Fibroblast of villous mesenchyme (primary cell): ENCODE results near the gene DUSP15. TPM values are rescaled to one million over a fixed set of nuclear protein-coding genes. Genes with fewer than 3 reads are reported as not detected.
"Not testable (repeated sequence)": the region's sequence is repeated elsewhere in the genome, so short reads cannot be mapped to it uniquely, and the experiment has no call there.

Source experiments
- DNase-seq: peaks from one replicate; pipeline ENCODE4 v3.0.0-alpha.2; 2010; ENCODE audit warnings: low read depth
- H3K4me3 ChIP-seq: 2 replicates; pipeline ENCODE4 v1.5.1; 2011; ENCODE audit warnings: low read depth, mild to moderate bottlenecking, low read length
- total RNA-seq: library from RNA; depleted of rRNA; stranded (reverse); fragments of >200 nt; gene quantifications from 2 replicates; pipeline ENCODE4 v1.2.3, GENCODE V29; 2012
- TF ChIP-seq, protein P1 (sequence below): IDR thresholded peaks from 2 replicates; pipeline ENCODE4 v1.5.1; 2012; ENCODE audit warnings: low read depth, mild to moderate bottlenecking, low read length; ENCODE audit not compliant: insufficient read depth

Gene DUSP15, protein sequence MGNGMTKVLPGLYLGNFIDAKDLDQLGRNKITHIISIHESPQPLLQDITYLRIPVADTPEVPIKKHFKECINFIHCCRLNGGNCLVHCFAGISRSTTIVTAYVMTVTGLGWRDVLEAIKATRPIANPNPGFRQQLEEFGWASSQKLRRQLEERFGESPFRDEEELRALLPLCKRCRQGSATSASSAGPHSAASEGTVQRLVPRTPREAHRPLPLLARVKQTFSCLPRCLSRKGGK
- 0.32 TPM in 1 of 2 replicates, not detected in the other for total RNA-seq

DNA sequence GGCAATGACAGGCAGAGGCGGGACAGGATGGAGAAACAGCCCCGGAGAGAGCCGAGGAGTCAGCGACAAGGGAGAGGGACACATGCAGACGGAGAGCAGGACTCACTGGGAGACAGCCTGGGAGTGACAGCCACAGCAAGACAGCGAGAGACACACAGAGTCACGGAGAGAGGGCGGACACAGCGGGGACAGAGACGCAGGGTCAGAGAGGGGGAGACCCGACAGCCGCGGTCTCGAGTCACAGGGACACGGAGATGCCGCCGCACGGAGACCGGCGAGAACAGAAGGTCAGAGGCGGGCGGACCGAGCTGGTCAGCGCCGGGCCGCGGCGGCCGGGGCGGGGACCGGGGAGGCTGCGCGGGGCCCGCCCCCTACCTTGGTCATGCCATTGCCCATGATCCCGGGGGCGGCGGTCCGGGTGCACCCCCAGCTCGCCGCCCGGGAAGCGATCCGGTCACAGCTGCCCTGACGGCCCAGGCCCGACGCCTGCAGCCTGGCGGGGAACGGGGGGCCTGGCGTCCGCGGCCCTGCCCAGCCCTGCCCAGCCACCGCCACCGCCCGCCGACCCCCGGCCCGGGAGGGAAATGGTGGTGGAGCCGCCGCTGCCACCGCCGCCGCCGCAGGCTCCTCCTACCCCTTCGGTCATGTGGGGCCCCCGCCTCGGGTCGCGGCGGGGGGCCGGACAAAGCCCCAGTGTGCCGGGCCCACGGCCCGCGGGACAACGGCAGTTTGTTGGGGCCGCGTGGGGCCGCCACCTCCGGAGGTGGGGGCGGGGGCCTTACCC lies at the start of gene DUSP15, which contains the start of gene TTLL9:
Gene DUSP15, minus strand, starts transcription at position 586 of the 784 bp plus-strand sequence. Its CDS starts 190 bp downstream, at position 396.
Gene TTLL9, plus strand, starts transcription at position 693 of the 784 bp plus-strand sequence. CDS start 493 bp downstream, outside the sequence.
- TF ChIP-seq, protein P1, sequence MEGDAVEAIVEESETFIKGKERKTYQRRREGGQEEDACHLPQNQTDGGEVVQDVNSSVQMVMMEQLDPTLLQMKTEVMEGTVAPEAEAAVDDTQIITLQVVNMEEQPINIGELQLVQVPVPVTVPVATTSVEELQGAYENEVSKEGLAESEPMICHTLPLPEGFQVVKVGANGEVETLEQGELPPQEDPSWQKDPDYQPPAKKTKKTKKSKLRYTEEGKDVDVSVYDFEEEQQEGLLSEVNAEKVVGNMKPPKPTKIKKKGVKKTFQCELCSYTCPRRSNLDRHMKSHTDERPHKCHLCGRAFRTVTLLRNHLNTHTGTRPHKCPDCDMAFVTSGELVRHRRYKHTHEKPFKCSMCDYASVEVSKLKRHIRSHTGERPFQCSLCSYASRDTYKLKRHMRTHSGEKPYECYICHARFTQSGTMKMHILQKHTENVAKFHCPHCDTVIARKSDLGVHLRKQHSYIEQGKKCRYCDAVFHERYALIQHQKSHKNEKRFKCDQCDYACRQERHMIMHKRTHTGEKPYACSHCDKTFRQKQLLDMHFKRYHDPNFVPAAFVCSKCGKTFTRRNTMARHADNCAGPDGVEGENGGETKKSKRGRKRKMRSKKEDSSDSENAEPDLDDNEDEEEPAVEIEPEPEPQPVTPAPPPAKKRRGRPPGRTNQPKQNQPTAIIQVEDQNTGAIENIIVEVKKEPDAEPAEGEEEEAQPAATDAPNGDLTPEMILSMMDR: no peak

DNA sequence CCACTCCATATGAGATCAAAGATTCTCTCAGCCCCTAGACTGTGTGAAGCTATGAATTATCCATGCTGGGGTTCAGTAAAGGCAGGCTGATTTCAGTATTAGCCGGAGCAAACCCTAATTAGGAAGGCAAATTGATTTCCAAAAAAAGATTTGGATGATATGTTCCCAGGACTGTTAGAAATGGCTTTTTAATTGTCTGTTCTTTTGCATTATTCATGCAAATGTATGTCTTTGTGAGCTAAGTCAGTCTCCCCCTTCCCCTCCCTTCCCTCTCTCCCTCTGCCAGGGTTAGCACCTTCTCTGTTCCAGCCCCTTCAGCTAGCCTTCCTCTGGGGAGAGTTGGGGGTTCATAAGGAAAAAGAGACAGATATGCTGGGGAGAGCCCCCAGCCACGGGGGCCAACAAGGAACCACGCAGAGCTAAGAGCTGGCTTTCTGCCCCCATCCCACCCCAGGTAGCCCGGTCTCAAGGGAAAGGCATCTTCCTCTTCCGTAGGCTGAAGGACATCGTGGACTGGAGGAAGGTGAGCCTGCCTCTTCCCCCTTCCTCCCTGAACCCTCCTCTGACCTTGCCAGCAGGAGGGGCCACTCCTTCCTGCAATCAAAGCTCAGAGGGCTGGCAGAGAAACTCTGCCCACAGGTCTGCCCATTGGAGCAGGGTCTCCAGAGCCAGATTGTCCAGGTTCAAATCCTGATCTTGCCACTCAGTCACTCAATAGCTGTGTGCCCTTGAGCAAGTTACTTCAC lies 49.3 kb upstream of the DUSP15 start:
- TF ChIP-seq, protein P1: no peak
- DNase-seq: no peak
- no peak overlapping the region for H3K4me3 ChIP-seq

More for the DNA sequence above, at the start of gene DUSP15, which contains the start of gene TTLL9:
- no peak for DNase-seq
- peak within 1 kb of the TSS; percentile 44 for H3K4me3 ChIP-seq

DNA sequence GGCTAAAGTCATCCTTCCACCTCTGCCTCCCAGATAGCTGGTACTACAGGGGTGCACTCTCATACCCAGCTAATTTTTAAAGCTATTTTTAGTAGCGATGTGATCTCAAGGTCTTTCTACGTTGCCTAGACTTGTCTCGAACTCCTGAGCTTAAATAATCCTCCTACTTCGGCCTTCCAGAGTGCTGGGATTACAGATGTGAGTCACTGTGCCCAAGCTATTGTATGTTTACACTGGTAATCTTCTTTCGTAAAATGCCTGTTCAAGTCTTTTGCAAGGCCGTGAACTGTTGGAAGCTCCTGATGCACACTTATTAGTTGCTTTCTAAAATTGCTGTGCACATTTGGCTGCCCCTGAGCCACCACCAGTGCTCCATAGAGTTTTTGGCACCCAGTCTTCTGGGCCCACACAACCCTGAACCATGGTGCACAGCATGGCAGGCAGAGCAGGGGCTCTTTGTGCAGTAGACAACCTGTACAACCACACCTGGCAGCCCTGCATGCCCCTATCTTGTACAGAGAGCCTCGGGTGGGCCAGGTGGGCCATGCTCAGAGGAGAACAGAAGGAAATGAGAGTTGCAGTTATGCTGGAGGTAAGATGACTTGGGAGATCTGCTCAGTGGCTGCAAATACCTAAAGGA lies 48.3 kb upstream of the DUSP15 start:
- peak; percentile 58 for DNase-seq
- H3K4me3 ChIP-seq: no peak overlapping the region
- TF ChIP-seq, protein P1: no peak

DNA sequence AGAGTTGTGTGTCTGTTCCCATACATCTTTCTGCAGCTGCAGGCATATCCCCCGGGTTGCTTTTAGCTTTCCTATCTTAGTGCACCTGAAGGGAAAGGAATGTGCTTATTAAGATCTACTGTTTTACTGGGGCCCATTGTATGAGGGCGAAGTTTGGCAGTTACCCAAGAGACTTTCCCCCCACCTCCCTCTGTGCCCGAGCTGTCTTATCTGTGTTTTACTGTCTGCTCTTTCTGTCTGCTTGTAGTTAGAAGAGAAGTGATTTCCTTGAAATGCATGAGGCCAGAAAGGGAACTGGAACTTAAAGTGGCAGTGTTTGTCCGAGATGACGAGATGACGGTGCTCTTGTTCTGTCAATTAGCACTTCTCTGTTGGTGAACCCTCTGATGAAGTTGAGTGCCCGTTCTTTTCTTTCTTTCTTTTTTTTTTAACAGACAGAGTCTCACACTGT lies 47.7 kb upstream of the DUSP15 start:
- not testable (repeated sequence) for H3K4me3 ChIP-seq, DNase-seq

DNA sequence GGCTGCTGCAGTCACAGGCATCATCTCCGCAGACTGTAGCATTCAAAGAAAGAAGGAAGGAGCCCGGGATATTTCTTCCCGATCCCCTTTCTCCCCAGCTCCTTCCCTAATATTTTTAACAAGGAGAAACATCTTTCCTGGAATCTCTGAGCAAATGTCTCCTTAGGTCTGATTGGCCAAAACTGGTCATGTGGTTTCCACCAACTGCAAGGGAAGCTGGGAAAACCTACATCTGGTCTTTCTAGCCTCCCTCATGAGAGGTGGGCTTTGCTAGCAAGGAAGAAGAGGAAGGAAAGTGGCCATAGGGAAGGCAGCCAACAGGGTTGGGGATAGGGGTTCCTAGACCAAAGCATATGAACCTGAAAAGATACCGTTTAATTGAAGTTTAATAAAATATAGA lies 46.4 kb upstream of the DUSP15 start:
- H3K4me3 ChIP-seq: no peak overlapping the region
- TF ChIP-seq, protein P1: no peak
- DNase-seq: no peak

DNA sequence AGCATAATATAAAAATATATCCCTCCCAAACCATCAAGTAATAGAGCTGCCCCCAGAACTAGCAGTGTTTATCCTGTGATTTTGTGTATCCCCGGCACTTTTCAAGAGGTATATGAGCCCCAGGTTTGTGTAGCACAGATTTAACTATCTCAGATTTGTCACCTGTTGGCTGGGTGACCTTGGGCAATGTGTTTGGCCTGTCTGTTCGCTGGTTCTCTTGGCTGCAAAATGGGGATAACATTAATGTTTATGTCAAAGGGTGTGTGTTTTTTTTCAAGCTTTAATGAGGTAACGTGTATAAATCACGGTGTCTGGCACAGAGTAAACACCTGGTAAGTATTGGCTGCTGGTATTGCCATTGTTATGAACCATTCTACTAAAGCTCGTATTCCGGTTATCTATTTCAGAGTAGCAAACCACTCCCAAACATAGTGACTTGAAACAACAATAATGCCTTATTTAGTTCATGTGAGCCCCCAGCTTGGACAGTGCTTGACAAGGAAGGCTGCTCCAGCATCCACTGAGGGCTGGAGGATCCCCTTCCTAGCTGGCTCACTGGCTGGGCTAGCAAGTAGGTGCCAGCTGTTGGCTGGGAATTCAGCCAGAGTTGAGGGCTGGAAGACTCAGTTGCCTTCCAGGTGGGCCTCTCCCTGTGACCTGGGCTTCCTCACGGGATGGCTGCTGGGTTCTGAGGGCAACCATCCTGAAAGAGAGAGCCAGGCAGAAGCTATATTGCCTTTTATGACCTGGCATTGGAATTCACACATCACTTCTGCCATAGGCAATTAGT lies 45.4 kb upstream of the DUSP15 start:
- no peak for DNase-seq
- H3K4me3 ChIP-seq: no peak overlapping the region
- TF ChIP-seq, protein P1: no peak
